AML-193 (cell line): ENCODE measurements around the gene TRIM60.
A peak's percentile ranks its signal among the peaks of the same experiment; 100 is the strongest.
"Not testable (repeated sequence)": the region's sequence is repeated elsewhere in the genome, so short reads cannot be mapped to it uniquely, and the experiment has no call there.

Experiments
- DNase-seq, 2 experiments: peaks; one replicate each; lab custom pipeline; 2025; lab: John Stamatoyannopoulos, UW

The TRIM60 gene

GRCh38 chr4:165031436-165032211 lies at the start of gene TRIM60:
TRIM60 (plus strand) TSS chr4:165031999; CDS start chr4:165040073, 8,074 bp downstream.
- no peak for DNase-seq

GRCh38 chr4:164989471-164989870 lies 42.3 kb upstream of the TRIM60 start:
- DNase-seq = no peak

DNA sequence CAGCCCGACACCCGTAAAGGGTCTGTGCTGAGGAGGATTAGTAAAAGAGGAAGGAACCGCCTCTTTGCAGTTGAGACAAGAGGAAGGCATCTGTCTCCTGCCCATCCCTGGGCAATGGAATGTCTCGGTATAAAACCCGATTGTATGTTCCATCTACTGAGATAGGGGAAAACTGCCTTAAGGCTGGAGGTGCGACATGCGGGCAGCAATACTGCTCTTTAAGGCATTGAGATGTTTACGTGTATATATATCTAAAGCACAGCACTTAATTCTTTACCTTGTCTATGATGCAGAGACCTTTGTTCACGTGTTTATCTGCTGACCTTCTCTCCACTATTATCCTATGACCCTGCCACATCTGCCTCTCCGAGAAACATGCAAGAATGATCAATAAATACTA lies 41.0 kb upstream of the TRIM60 start:
- DNase-seq = not testable (repeated sequence)

DNA sequence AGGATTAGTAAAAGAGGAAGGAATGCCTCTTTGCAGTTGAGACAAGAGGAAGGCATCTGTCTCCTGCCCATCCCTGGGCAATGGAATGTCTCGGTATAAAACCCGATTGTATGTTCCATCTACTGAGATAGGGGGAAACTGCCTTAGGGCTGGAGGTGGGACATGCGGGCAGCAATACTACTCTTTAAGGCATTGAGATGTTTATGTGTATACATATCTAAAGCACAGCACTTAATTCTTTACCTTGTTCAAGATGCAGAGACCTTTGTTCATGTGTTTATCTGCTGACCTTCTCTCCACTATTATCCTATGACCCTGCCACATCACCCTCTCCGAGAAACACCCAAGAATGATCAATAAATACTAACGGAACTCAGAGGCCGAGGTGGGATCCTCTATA lies 35.7 kb upstream of the TRIM60 start:
- not testable (repeated sequence) for DNase-seq

GRCh38 chr4:164997324-164997723 lies 34.5 kb upstream of the TRIM60 start:
- DNase-seq = peak in 1 of 2 experiments; percentile 2

DNA sequence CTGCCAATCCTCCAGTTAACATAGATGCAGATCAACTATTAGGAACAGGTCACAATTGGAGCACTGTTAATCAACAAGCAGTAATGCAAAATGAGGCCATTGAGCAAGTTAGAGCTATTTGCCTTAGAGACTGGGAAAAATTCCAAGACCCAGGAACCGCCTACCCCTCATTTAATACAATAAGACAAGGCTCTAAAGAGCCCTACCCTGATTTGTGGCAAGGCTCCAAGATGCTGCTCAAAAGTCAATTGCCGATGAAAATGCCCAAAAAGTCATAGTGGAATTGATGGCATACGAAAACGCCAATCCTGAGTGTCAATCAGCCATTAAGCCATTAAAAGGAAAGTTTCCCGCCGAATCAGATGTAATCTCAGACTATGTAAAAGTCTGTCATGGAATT lies 33.9 kb upstream of the TRIM60 start:
- DNase-seq = no peak

DNA sequence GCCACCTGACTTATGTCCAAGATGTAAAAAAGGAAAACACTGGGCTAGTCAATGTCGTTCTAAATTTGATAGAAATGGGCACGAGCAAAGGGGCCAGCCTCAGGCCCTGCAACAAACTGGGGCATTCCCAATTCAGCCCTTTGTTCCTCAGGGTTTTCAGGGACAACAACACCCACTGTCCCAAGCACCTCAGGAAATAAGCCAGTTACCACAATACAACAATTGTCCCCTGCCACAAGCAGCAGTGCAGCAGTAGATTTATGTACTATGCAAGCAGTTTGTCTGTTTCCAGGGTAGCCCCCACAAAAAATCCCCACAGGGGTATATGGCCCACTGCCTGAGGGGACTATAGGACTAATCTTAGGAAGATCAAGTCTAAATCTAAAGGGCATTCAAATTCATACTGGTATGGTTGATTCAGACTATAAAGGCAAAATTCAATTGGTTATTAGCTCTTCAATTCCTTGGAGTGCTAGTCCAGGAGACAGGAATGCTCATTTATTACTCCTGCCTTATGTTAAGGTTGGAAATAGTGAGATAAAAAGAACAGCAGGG lies 33.2 kb upstream of the TRIM60 start:
- DNase-seq = not testable (repeated sequence)

- DNase-seq = not testable (repeated sequence)
Observed at GRCh38 chr4:165001957-165002356, 29.8 kb upstream of the TRIM60 start.

- no peak for DNase-seq
Observed at GRCh38 chr4:165005352-165005925, 26.4 kb upstream of the TRIM60 start.

GRCh38 chr4:165006456-165006855 lies 25.3 kb upstream of the TRIM60 start:
- DNase-seq = no peak

DNA sequence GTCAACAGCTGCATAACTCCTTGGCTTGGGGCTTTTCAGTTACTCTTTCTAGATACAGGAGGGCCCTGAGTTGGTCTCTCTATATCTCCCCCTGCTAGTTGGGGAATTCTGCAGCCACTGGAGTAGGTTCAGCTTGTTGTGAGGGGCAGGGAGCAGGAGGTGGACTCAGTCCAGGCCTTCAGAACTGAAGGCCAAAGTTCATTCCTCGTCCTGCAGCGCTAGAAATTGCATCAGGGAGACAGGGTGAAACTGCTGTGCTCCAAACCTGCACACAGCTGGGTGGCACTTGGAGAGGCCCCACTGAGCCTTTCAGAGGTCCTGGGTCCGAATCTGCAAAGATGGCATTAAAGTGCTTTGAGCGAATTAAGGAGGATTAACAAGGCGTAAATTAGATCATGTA lies 24.9 kb upstream of the TRIM60 start:
- no peak for DNase-seq

DNA sequence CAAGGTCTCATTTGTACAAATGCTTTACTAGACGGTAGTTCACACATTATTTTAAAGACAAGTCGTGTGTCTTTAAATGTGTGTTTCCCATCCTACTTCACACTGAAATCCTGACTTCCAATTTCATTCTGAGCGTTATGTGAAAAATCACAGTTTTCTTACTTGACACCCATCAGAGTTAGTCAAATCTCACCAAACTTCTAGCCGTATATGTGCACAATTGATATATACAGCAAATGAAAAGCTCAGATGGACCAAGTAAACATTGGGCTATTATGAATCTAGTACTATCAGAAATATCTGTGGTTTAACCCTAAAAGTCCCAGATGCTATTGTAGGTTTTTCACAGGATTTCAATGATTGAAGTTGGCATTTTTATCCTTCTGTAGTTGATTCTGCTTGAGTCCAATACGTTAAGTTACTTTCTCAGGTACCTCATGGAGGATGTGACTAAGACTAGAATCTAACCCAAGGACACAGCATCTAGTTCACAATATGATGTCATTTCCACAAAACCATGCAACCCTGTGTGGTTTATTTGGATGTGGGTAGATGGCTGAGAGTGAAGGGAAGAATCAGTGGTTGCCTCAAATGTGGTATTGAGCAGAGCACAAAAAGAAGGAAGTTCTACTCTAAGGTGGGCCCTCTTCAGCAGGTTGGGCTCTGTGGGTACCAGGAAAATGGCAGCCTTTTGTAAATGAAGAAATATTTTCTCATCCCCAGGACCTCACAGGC lies 22.1 kb upstream of the TRIM60 start:
- DNase-seq = no peak

DNA sequence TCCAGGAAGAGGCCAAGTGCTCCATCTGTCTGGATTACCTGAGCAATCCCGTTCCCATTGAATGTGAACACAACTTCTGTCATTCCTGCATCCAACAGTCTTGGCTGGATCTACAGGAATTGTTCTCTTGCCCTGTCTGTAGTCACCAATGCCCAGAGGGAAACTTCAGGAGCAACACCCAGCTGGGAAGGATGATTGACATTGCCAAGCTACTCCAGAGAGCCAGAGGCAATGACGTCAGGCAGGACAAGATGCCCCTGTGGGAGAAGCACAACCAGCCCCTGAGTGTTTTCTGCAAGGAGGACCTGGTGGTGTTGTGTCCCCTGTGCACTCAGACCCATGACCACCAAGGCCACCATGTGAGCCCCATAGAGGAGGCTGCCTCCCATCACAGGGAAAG lies 21.3 kb upstream of the TRIM60 start:
- no peak for DNase-seq

DNA sequence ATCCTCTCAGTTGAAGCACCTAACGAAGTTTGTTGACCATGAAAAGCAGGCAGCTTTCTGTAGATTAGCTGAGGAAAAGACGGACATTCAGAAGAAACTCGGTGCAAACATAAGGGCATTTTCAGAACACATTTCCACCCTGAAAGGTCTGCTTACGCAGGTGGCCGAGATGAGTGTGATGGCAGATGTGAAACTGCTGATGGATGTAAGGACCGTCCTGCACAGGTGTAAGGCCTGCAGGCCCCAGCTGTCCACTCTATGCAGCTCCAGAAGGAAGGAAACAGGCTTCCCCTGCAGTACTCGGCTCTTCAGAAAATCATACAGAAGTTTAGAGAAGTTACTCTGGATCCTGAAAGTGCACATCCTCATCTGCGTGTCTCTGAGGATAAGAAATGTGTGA lies 20.8 kb upstream of the TRIM60 start:
- DNase-seq = no peak

- DNase-seq = no peak
Observed at GRCh38 chr4:165011403-165011802, 20.4 kb upstream of the TRIM60 start.

DNA sequence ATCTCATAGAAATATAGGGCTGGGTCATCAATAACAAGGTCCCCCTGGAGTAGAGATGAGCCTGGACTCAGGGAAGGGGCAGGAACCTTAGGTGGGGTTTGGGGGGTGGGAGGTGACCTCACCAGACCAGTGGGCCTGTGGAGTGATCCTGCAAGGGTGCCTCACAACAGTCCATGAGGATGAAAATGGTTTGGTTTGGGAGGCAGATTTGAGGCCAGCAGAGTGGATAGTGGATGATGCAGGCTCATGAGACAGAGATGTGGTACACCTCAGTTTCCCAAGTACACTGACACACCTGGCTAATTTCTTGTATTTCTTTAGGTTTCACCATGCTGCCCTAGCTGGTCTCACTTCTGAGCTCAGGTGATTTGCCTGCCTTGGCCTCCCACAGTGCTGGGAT lies 18.1 kb upstream of the TRIM60 start:
- DNase-seq = no peak

GRCh38 chr4:165016971-165017370 lies 14.8 kb upstream of the TRIM60 start:
- no peak for DNase-seq

GRCh38 chr4:165019995-165020394 lies 11.8 kb upstream of the TRIM60 start:
- not testable (repeated sequence) for DNase-seq

DNA sequence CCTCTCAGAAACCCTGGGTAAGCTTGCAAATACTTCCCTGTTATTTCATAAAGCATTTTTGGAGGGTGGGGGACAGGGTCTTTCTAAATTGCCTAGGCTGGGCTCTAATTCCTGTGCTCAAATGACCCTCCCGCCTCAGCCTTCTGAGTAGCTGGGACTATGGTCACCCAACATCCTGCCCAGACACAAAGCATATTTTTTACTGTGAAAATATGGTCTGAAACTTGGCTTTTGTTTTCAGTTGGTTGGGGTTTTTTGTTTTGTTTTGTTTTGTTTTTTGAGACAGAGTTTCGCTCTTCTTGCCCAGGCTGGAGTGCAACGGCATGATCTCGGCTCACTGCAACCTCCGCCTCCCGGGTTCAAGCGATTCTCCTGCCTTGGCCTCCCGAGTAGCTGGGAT lies 6.0 kb upstream of the TRIM60 start:
- not testable (repeated sequence) for DNase-seq

GRCh38 chr4:165027762-165028402 lies 3.9 kb upstream of the TRIM60 start:
- DNase-seq = no peak

DNA sequence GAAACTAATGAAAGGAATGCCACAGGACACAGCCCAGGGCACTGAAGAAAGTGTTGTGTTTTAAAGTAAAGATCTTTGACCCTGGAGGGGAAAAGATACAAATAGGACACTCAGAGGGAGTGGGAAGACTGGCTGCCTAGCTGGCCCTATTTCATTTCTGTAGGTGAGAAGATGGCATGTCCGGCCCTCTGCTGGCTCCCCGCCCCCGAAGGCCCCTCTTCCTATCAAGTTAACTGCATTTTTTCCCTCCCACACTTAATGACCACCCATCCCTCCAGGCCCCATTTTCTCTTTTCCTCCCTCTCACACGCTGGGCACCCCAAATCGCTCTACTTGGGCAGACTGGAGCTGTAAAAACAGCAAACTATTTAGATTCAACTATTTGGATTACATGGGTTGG lies 16.4 kb downstream of the TRIM60 start:
- no peak for DNase-seq

- DNase-seq = no peak
Observed at GRCh38 chr4:165052627-165053026, 20.8 kb downstream of the TRIM60 start.
